PC-3 (cell line): Measurements from ENCODE around the gene ASAP3.

ENCODE experiments used
- EZH2 ChIP-seq: fragments of 300-600 bp; sonication (generic); IDR thresholded peaks from one replicate; pipeline ENCODE4 v1.6.1; 2017; ENCODE audit warnings: antibody characterized with exemption, mild to moderate bottlenecking, low read length; ENCODE audit not compliant: unreplicated experiment
- EZH2phosphoT487 ChIP-seq: fragments of 300-600 bp; sonication (generic); IDR thresholded peaks from 2 replicates; pipeline ENCODE4 v1.6.1; 2018; ENCODE audit warnings: mild to moderate bottlenecking, antibody characterized with exemption, low read length, borderline replicate concordance
- TF ChIP-seq, protein P1 (sequence below): fragments of 300-600 bp; sonication (generic); conservative IDR thresholded peaks from 2 replicates; pipeline ENCODE4 v1.5.1; 2017; ENCODE audit warnings: antibody characterized with exemption, low read depth, mild to moderate bottlenecking, low read length

GRCh38 chr1:23527366-23527765 lies 43.4 kb upstream of the ASAP3 start:
- TF ChIP-seq, protein P1, sequence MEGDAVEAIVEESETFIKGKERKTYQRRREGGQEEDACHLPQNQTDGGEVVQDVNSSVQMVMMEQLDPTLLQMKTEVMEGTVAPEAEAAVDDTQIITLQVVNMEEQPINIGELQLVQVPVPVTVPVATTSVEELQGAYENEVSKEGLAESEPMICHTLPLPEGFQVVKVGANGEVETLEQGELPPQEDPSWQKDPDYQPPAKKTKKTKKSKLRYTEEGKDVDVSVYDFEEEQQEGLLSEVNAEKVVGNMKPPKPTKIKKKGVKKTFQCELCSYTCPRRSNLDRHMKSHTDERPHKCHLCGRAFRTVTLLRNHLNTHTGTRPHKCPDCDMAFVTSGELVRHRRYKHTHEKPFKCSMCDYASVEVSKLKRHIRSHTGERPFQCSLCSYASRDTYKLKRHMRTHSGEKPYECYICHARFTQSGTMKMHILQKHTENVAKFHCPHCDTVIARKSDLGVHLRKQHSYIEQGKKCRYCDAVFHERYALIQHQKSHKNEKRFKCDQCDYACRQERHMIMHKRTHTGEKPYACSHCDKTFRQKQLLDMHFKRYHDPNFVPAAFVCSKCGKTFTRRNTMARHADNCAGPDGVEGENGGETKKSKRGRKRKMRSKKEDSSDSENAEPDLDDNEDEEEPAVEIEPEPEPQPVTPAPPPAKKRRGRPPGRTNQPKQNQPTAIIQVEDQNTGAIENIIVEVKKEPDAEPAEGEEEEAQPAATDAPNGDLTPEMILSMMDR, result no peak
- TF ChIP-seq EZH2 (no peak), EZH2phosphoT487 (no peak)
